ENCODE data around the gene FAT2. TPM values are rescaled to one million over a fixed set of nuclear protein-coding genes. Genes with fewer than 3 reads are reported as not detected.
"Not testable (repeated sequence)": the region's sequence is repeated elsewhere in the genome, so short reads cannot be mapped to it uniquely, and the experiment has no call there.

FAT2 gene
- total RNA-seq, 1 donor from 2014 or later, result under 0.01 TPM

DNA sequence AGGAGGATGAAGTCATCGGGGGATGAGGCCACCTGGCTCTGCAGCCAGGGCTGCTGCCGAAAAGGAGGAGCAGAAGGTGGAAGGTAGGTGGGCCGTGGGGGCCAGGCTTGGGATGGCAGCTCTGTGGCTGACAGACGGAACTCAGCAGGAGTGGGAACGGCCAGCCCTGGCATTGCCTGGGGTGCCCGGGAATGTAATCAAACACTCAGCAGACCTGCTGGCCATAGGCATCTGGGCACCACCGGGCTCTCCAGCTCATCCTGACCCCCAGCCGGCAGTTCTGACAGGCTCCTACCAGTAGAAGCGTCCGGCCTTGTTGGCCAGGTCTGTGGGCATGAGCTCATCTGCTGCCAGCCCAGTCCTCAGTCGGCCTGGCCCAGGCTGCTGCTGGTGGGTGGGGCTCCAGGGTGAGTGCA, 4.3 kb upstream of the FAT2 start:
- H3K4me3 ChIP-seq (ENCODE audit: low read depth, low read length), result no peak overlapping the region
- TF ChIP-seq, protein P1, sequence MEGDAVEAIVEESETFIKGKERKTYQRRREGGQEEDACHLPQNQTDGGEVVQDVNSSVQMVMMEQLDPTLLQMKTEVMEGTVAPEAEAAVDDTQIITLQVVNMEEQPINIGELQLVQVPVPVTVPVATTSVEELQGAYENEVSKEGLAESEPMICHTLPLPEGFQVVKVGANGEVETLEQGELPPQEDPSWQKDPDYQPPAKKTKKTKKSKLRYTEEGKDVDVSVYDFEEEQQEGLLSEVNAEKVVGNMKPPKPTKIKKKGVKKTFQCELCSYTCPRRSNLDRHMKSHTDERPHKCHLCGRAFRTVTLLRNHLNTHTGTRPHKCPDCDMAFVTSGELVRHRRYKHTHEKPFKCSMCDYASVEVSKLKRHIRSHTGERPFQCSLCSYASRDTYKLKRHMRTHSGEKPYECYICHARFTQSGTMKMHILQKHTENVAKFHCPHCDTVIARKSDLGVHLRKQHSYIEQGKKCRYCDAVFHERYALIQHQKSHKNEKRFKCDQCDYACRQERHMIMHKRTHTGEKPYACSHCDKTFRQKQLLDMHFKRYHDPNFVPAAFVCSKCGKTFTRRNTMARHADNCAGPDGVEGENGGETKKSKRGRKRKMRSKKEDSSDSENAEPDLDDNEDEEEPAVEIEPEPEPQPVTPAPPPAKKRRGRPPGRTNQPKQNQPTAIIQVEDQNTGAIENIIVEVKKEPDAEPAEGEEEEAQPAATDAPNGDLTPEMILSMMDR (conservative IDR thresholded peaks at IDR 0.05; ENCODE audit: low read depth, low read length), result no peak
- no peak for DNase-seq (ENCODE audit: low read depth)

DNA sequence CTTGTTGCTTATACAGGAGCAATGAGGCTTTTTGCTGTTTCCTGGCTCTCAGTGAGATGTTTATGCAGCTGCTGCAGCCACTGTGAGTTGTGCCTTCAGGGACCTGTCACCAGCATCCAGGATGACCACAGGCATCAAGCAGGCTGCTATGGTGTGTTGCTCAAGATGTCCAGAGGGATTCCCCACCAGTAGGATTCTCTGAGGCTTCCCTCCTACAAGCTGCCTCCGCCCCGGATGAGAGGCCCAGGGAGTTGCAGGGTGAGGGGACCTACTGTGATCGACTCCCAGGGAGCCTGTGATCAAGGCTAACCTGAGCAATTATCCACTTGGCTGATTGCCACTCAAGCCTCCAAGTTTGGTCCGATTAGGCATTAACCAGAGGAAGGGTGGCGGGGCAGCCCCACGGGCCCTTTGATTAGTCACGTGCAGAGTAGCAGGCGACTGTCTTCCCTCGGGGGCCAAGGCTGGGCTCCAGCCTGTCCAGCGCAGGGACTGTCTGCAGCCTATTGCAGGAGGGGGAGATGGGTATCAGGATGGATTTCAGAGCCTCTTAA, 1.8 kb upstream of the FAT2 start:
- TF ChIP-seq, protein P1 (conservative IDR thresholded peaks at IDR 0.05; ENCODE audit: low read depth, low read length), result no peak
- no peak for DNase-seq (ENCODE audit: low read depth)
- H3K4me3 ChIP-seq (ENCODE audit: low read depth, low read length), result no peak overlapping the region

DNA sequence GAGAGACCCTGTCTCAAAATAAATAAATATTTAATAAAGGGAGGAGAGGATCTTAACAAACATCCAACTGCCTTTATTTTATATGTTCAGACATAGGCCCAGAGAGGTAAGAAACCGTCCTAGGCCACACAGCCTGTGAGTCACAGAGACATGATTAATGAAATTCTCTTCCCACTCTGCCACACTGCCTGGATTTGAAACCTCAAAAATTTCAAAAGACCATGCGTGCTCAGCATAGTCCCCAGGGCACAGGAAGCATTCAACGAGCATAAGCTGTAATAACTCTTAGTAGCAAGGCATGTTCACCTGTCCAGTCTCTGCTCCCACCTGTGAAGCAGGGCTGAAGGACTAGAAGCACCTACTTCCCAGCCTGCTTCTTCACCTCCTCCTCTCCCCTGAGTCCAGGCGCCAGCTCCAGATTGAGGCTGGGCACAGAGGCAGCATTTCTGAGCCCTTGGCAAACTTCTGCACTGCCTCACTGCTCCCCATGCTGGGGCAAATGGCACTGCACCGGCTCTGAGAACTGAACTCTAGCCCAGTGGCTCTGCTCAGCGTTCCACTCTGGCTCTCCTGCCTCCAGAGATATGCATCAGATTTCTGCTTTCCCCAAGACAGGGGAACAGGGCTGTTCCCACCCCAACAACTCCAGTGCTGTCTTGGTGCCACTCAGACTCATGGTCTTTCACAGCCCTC, 1.1 kb downstream of the FAT2 start:
- H3K4me3 ChIP-seq (ENCODE audit: low read depth, low read length), result no peak overlapping the region
- no peak for DNase-seq (ENCODE audit: low read depth)

DNA sequence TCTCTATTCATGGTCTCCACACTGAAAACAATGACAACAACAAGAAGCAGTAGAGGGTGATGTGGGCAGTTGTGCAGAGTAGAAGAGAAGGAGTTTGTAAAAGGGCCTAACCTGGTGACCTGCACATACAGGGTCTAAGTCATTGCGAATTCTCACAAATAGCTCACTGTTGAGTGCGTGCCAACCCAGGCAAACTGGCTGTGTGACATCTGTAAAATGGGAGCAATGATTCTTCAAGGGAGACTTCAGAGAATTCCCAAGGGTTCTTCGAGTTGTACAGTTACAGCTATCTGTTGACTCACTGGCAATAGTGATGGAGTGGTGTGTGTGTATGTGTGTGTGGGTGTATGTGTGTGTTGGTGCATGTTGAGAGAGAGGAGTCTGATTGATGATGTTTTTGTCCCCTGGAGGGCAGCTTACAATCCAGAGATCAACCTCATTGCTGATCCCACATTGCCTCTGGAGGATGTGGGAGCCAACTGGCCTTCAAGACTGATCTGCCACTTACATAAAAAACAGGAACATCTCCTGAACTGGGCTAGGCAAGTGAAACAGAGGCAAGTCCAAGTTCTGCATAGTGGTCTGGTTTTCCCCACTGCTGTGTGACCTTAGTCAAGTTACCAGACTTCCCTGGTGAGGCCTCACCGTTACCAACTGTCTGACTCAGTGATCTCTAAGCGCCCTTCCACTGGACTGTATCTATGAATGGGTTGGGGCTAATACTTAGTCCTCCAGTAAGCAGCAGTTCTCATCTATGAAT, 3.2 kb downstream of the FAT2 start:
- no peak for DNase-seq (ENCODE audit: low read depth)
- no peak overlapping the region for H3K4me3 ChIP-seq (ENCODE audit: low read depth, low read length)
- TF ChIP-seq, protein P1 (conservative IDR thresholded peaks at IDR 0.05; ENCODE audit: low read depth, low read length), result no peak

More for the DNA sequence above, 1.1 kb downstream of the FAT2 start:
- TF ChIP-seq, protein P1 (conservative IDR thresholded peaks at IDR 0.05; ENCODE audit: low read depth, low read length), result peak; percentile 8

DNA sequence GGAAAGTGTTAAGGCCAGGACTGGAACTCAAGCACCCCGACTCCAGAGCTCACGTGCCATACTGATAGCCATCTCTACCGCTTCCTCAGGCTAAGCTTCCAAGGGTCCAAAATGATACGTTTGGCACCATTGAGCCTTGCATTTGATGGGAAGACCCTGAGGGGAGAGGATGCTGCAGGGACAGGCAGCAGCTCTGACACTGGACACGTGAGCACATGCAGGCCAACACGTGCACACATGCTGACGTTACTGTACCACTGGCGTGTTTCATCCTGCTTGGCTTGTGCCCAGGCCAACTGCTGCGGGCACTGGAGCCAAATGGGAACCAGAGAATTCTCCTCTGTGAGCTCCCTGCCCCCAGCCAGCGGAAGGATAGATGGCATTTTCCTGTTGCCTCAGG, 5.2 kb downstream of the FAT2 start:
- H3K4me3 ChIP-seq (ENCODE audit: low read depth, low read length), result no peak overlapping the region
- no peak for DNase-seq (ENCODE audit: low read depth)
- TF ChIP-seq, protein P1 (conservative IDR thresholded peaks at IDR 0.05; ENCODE audit: low read depth, low read length), result no peak

DNA sequence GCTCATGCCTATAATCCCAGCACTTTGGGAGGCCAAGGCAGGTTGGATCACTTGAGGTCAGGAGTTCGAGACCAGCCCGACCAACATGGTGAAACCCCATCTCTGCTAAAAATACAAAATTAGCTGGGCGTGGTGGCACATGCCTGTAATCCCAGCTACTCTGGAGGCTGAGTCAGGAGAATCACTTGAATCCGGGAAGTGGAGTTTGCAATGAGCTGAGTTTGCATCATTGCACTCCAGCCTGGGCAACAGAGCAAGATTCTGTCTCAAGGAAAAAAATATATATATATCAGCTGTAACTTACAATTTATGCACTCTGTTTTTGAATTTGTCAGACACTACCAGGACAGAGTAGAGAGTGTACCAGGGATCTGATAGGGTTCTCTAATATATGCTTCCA, 5.8 kb downstream of the FAT2 start:
- not testable (repeated sequence) for H3K4me3 ChIP-seq (ENCODE audit: low read depth, low read length); DNase-seq (ENCODE audit: low read depth)

DNA sequence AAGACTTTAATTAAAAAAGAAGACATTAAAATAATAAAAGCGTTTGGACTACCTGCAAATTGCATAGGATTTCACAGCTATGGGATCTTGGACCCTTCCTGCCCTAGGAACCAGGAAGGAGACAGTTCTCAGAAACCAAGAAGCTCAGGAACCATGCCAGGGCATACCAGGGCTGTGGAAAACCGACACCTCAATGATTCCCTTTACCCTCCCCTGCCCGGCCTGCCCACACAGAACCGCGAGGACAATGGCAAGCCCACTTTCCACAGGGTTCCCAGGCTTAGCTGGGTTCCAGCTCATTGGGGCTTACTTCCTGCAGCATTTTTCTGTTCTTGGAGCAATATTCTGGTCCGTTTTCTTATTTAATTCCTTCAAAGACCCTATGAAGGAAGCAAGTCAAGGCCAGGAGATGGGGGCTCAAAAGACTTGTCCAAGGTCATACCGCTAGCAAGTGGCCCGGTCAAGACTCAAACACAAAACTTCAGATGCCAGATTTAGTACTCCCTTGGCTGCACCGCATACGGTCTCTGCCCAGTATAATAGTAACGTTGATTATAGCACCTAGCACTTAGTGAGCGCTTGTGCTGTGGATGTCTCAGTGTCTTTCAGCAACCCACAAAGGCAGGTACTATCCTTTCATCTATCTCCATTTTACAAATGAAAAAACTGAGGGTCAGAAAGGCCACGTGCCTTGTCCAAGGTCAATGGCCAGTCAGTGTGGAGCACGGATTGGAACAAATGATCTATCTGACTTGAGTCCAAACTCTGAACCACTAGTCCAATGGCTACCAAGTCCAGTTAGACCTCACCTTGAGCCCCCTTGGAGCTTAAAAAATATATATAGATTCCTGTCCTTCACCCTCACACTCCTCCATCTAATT, 6.8 kb downstream of the FAT2 start:
- DNase-seq (ENCODE audit: low read depth), result no peak
- TF ChIP-seq, protein P1 (conservative IDR thresholded peaks at IDR 0.05; ENCODE audit: low read depth, low read length), result no peak
- H3K4me3 ChIP-seq (ENCODE audit: low read depth, low read length), result no peak overlapping the region

All from epithelial cell of proximal tubule (primary cell).